ENCODE data around the gene SPRYD3. TPM values are rescaled to one million over a fixed set of nuclear protein-coding genes. Genes with fewer than 3 reads are reported as not detected.
"Not testable (repeated sequence)": the region's sequence is repeated elsewhere in the genome, so short reads cannot be mapped to it uniquely, and the experiment has no call there.

The SPRYD3 gene
- total RNA-seq, 1 donor from 2014 or later, result 5.4 TPM

DNA sequence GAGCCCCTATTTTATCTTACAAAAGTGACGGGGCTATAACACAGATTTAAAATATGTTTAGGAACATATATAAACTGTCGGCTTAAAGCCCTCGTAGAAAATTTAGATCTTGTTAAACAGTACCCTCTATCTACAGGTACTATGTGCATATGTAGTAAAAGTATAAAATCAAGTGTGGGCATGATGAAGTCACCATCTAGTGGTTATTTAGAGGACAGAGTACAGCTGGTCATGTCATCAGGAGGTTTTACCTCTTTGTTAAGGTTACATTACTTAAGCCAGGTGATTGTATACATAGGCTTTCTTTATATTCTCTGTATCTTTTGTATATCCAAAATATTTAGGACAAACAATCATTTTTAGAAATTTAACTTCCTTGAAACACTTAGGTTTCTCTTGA, 47.6 kb downstream of the SPRYD3 start:
- Histone ChIP-seq H3K79me2 (ENCODE audit: low read depth) (peaks cover 28% of the 10 kb centered on the region), H3K4me2 (no peak overlapping the region), H3K4me3 (no peak overlapping the region), H4K20me1 (ENCODE audit: low read depth) (peaks cover 33% of the 10 kb centered on the region), H3K36me3 (peaks cover 33% of the 10 kb centered on the region), H3K9ac (no peak overlapping the region), H2AFZ (replicated peaks) (no peak overlapping the region), H3K9me3 (ENCODE audit: low read depth) (no peaks in the 10 kb centered on the region), H3F3A (ENCODE audit: low read depth) (peaks cover 45% of the 10 kb centered on the region), H3K27me3 (no peaks in the 10 kb centered on the region), H3K4me1 (no peaks in the 10 kb centered on the region), H3K27ac (no peak overlapping the region)
- H3K27me3 Mint-ChIP-seq (ENCODE audit: insufficient read depth, low read depth), result no peaks in the 10 kb centered on the region
- no peak overlapping the region for H3K4me3 Mint-ChIP-seq
- DNase-seq (ENCODE audit: low spot score), result no peak
- H3K9me3 Mint-ChIP-seq, result no peaks in the 10 kb centered on the region
- H3K36me3 Mint-ChIP-seq, result peaks cover 40% of the 10 kb centered on the region
- TF ChIP-seq EZH2phosphoT487 (IDR thresholded peaks at IDR 0.05) (no peak), EZH2 (IDR thresholded peaks at IDR 0.05) (no peak)
- TF ChIP-seq, protein P1, sequence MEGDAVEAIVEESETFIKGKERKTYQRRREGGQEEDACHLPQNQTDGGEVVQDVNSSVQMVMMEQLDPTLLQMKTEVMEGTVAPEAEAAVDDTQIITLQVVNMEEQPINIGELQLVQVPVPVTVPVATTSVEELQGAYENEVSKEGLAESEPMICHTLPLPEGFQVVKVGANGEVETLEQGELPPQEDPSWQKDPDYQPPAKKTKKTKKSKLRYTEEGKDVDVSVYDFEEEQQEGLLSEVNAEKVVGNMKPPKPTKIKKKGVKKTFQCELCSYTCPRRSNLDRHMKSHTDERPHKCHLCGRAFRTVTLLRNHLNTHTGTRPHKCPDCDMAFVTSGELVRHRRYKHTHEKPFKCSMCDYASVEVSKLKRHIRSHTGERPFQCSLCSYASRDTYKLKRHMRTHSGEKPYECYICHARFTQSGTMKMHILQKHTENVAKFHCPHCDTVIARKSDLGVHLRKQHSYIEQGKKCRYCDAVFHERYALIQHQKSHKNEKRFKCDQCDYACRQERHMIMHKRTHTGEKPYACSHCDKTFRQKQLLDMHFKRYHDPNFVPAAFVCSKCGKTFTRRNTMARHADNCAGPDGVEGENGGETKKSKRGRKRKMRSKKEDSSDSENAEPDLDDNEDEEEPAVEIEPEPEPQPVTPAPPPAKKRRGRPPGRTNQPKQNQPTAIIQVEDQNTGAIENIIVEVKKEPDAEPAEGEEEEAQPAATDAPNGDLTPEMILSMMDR (IDR thresholded peaks at IDR 0.05), result no peak
- no peak overlapping the region for H3K27ac Mint-ChIP-seq
- H3K4me1 Mint-ChIP-seq, result no peaks in the 10 kb centered on the region

DNA sequence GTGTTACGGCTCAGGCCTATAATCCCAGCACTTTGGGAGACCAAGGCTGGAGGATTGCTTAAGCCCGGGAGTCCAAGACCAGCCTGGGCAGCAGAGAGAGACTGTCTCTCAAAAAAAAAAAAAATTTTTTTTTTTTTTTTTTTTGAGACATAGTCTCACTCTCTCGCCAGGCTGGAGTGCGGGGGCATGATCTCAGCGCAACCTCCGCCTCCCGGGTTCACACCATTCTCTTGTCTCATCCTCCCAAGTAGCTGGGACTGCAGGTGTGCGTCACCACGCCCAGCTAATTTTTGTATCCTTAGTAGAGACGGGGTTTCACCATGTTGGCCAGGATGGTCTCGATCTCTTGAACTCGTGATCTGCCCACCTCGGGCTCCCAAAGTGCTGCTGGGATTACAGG, 52.2 kb downstream of the SPRYD3 start:
- not testable (repeated sequence) for H3K4me1 ChIP-seq; H3K27me3 ChIP-seq; H3K4me2 ChIP-seq; H3K27ac Mint-ChIP-seq; H3K9me3 ChIP-seq (ENCODE audit: low read depth); H3K9ac ChIP-seq; DNase-seq (ENCODE audit: low spot score); H3K4me3 ChIP-seq; H2AFZ ChIP-seq (replicated peaks); H3K9me3 Mint-ChIP-seq; H3K27me3 Mint-ChIP-seq (ENCODE audit: insufficient read depth, low read depth); H3K4me1 Mint-ChIP-seq; H3K27ac ChIP-seq; H3K4me3 Mint-ChIP-seq
- Histone ChIP-seq H4K20me1 (ENCODE audit: low read depth) (peaks cover 39% of the 10 kb centered on the region), H3K36me3 (peaks cover 54% of the 10 kb centered on the region), H3F3A (ENCODE audit: low read depth) (peaks cover 43% of the 10 kb centered on the region), H3K79me2 (ENCODE audit: low read depth) (peaks cover 50% of the 10 kb centered on the region)
- H3K36me3 Mint-ChIP-seq, result peaks cover 40% of the 10 kb centered on the region

DNA sequence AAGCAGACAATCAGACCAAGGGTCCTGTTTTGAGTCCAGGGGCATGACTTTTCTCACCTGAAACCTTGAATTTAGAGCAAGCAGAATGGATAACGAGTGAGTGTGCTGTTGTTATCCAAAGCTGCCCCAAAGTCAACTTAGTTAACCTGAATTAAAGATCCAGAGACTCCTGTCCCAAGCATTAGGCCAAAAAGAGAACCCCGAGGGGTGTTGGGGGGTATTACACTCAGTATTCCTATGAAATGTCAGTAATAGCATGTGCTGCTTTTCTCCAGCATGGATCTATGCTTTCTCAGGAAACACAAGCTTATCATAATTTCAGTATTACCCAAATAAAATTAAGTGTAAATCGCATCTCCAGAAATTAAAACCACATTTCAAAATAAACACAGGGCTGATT, 53.9 kb downstream of the SPRYD3 start:
- H3K36me3 Mint-ChIP-seq, result peaks cover 32% of the 10 kb centered on the region

DNA sequence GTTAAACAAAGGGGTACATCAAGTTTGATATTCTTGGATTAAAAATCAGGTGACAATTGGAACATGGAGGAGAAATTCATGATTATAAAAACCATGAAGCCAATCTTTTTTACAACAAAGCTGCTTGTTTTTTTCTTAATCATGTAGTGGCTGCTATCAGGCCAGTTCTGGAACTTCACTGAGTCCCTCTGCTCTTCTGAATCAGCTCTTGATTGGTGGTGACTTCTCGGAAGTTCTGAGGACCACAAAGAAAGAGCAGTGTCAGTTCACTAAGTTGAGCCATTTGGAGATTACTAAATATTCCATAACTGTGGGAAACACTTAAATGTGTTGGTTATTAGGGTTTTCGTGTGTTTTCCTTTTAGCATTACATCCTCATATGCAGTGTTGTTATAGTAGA, 64.5 kb downstream of the SPRYD3 start:
- no peaks in the 10 kb centered on the region for H3K9me3 Mint-ChIP-seq
- no peaks in the 10 kb centered on the region for H3K27me3 Mint-ChIP-seq (ENCODE audit: insufficient read depth, low read depth)
- no peak overlapping the region for H3K4me2 ChIP-seq
- no peak overlapping the region for H3K27ac Mint-ChIP-seq
- H3K4me1 Mint-ChIP-seq, result no peaks in the 10 kb centered on the region
- H3K27ac ChIP-seq, result no peak overlapping the region
- H3F3A ChIP-seq (ENCODE audit: low read depth), result peaks cover 22% of the 10 kb centered on the region
- H2AFZ ChIP-seq (replicated peaks), result no peak overlapping the region
- no peaks in the 10 kb centered on the region for H3K9me3 ChIP-seq (ENCODE audit: low read depth)
- no peak overlapping the region for H3K9ac ChIP-seq
- no peak overlapping the region for H3K4me3 ChIP-seq
- peaks cover 97% of the 10 kb centered on the region for H3K79me2 ChIP-seq (ENCODE audit: low read depth)
- TF ChIP-seq EZH2phosphoT487 (IDR thresholded peaks at IDR 0.05) (no peak), EZH2 (IDR thresholded peaks at IDR 0.05) (no peak)
- TF ChIP-seq, protein P1 (IDR thresholded peaks at IDR 0.05), result no peak
- no peak overlapping the region for H3K4me3 Mint-ChIP-seq
- H4K20me1 ChIP-seq (ENCODE audit: low read depth), result peaks cover 89% of the 10 kb centered on the region
- H3K4me1 ChIP-seq, result no peaks in the 10 kb centered on the region
- H3K36me3 Mint-ChIP-seq, result peaks cover 34% of the 10 kb centered on the region
- H3K36me3 ChIP-seq, result peaks cover 15% of the 10 kb centered on the region
- no peak for DNase-seq (ENCODE audit: low spot score)
- H3K27me3 ChIP-seq, result no peaks in the 10 kb centered on the region

More for the DNA sequence above, 53.9 kb downstream of the SPRYD3 start:
- no peak overlapping the region for H3K27ac Mint-ChIP-seq
- H3K27me3 Mint-ChIP-seq (ENCODE audit: insufficient read depth, low read depth), result no peaks in the 10 kb centered on the region
- H3K4me1 ChIP-seq, result no peaks in the 10 kb centered on the region
- no peaks in the 10 kb centered on the region for H3K27me3 ChIP-seq
- H3K4me3 ChIP-seq, result no peak overlapping the region
- H3K27ac ChIP-seq, result no peak overlapping the region
- peaks cover 45% of the 10 kb centered on the region for H3K79me2 ChIP-seq (ENCODE audit: low read depth)
- no peak overlapping the region for H2AFZ ChIP-seq (replicated peaks)
- no peak for TF ChIP-seq EZH2phosphoT487 (IDR thresholded peaks at IDR 0.05)
- no peak for DNase-seq (ENCODE audit: low spot score)
- no peaks in the 10 kb centered on the region for H3K9me3 ChIP-seq (ENCODE audit: low read depth)
- H3K9me3 Mint-ChIP-seq, result no peaks in the 10 kb centered on the region
- H3K4me2 ChIP-seq, result no peak overlapping the region
- H3K4me1 Mint-ChIP-seq, result no peaks in the 10 kb centered on the region
- peaks cover 58% of the 10 kb centered on the region for H3K36me3 ChIP-seq
- H4K20me1 ChIP-seq (ENCODE audit: low read depth), result peaks cover 23% of the 10 kb centered on the region
- H3K4me3 Mint-ChIP-seq, result no peak overlapping the region
- peaks cover 44% of the 10 kb centered on the region for H3F3A ChIP-seq (ENCODE audit: low read depth)
- H3K9ac ChIP-seq, result no peak overlapping the region

Small RNA genes lying within 50 kb of the gene (microRNA-seq; reads per million reads assigned to microRNA genes)
- gene MIR6757, result not detected

Small RNA genes lying within 50 kb of the gene (small RNA-seq; reads per million reads assigned to genes)
- not detected for gene MIR6757

Other genes starting within 250 kb of the SPRYD3 start
- gene KRT79, start 245.1 kb downstream of the SPRYD3 start, total RNA-seq (ENCODE audit: low replicate concordance), result not detected in 2 replicates
- gene KRT78, start 230.4 kb downstream of the SPRYD3 start, total RNA-seq (ENCODE audit: low replicate concordance), result not detected in 2 replicates
- 168 and 184 TPM in 2 replicates for gene KRT8, start 174.3 kb downstream of the SPRYD3 start, total RNA-seq (ENCODE audit: low replicate concordance)
- gene KRT18, start 130.3 kb downstream of the SPRYD3 start, total RNA-seq (ENCODE audit: low replicate concordance), result 69.3 and 100 TPM in 2 replicates
- gene EIF4B, start 72.9 kb downstream of the SPRYD3 start, total RNA-seq (ENCODE audit: low replicate concordance), result 774 and 833 TPM in 2 replicates
- 0.24 and 0.28 TPM in 2 replicates for gene TNS2, start 29.3 kb downstream of the SPRYD3 start, total RNA-seq (ENCODE audit: low replicate concordance)
- gene IGFBP6, start 18.3 kb upstream of the SPRYD3 start, total RNA-seq (ENCODE audit: low replicate concordance), result 2.5 and 2.6 TPM in 2 replicates
- not detected in 2 replicates for gene SOAT2, start 24.1 kb upstream of the SPRYD3 start, total RNA-seq (ENCODE audit: low replicate concordance)
- gene ZNF740, start 101.3 kb upstream of the SPRYD3 start, total RNA-seq (ENCODE audit: low replicate concordance), result 38.4 and 40.4 TPM in 2 replicates
- gene CSAD, start 101.5 kb upstream of the SPRYD3 start, total RNA-seq (ENCODE audit: low replicate concordance), result 26.9 and 33.0 TPM in 2 replicates
- gene ITGB7, start 127.9 kb upstream of the SPRYD3 start, total RNA-seq (ENCODE audit: low replicate concordance), result 0.43 TPM in 1 of 2 replicates, not detected in the other
- 17.0 and 30.9 TPM in 2 replicates for gene RARG, start 152.8 kb upstream of the SPRYD3 start, total RNA-seq (ENCODE audit: low replicate concordance)
- 34.3 and 54.0 TPM in 2 replicates for gene ESPL1, start 188.9 kb upstream of the SPRYD3 start, total RNA-seq (ENCODE audit: low replicate concordance)
- gene PFDN5, start 216.2 kb upstream of the SPRYD3 start, total RNA-seq (ENCODE audit: low replicate concordance), result 425 and 443 TPM in 2 replicates
- gene MYG1, start 220.3 kb upstream of the SPRYD3 start, total RNA-seq (ENCODE audit: low replicate concordance), result 48.8 and 55.7 TPM in 2 replicates
- 51.0 and 105 TPM in 2 replicates for gene AAAS, start 242.2 kb upstream of the SPRYD3 start, total RNA-seq (ENCODE audit: low replicate concordance)